Left forelimb (tissue), 1 donor: ENCODE measurements around the gene KCNQ2.

Experiments
- DNase-seq: peaks from one replicate; pipeline ENCODE4 v3.0.0-alpha.2; 2018; ENCODE audit warnings: low spot score

KCNQ2 gene

DNA sequence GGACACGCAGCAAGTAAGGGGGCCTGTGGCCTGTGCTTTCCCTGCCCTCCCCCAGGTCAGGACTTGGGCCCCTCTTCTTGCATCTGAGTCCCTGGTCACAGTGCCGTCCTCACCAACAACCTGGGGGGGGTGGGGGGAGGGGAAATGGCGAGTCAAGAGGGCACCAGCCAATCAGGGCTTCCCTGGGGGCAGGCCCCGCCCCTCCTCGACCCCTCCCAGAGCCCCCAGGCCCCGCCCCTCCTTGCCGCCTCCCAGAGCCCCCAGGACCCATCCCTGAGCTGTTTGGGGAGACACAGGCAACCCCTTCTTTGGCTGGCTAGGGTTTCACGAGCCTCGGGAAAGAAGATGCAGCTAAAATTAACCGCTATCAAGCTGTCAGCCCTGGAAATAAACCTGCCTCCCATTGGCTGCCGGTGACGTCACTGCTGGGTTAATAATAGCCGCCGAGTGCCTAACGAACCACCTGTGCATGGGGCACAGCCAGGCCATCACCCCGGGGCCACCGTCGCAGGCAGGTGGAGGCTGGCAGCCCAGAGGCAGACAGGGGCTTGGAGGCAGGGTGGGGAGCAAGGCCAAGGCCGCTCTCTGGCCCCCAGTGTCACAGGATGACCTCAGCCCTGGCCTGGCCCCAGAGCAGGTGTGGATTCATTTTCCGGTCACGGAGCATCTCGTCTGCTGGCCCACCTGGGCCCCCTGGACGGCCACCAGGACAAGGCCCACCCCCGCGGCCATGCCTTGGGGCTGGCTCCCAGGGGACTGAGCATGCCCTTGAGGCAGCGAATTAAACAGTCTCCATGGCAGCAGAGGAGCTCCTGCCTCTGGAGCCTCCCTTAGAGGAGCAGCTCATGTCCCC, 29.6 kb upstream of the KCNQ2 start:
- no peak for DNase-seq

DNA sequence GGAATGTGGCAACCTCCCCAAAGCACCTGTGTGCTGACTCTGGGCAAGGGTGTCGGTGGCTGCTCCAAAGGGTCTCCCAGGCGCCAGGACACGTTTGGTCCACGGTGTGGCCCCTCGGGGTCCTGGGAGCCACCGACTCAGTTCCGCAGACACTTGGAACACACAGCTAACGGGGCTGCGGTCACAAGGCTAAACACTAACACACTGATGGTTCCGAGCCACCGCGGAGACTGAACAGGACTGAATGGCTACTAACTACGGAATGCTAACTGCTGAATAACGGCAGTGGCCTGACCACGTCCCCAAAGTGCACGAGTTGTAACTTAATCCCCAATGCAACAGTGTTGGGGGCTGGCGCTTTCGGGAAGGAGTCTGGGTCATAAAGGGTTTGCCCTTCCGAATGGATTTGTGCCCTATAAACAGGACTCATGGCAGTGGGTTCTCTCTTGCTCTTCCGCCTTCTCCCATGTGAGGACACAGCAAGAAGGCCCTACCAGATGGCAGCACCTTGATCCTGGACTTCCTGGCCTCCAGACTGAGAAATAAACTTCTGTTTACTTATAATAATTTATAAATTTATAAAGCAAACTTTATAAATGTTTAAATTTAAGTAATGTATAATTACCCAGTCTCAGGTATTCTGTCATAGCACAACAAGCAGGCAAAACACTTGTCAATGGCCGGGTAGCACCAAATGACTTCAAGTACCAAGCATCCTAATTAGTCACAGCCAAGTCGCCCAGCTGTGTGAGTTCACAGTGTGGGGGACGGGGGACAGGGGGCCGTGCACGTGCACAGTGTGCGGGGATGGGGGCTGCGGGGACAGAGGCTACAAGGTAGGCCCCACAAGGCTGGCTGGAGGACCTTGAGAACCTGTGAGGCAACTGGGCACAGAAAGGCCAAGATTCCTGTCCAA, 28.7 kb upstream of the KCNQ2 start:
- no peak for DNase-seq

DNA sequence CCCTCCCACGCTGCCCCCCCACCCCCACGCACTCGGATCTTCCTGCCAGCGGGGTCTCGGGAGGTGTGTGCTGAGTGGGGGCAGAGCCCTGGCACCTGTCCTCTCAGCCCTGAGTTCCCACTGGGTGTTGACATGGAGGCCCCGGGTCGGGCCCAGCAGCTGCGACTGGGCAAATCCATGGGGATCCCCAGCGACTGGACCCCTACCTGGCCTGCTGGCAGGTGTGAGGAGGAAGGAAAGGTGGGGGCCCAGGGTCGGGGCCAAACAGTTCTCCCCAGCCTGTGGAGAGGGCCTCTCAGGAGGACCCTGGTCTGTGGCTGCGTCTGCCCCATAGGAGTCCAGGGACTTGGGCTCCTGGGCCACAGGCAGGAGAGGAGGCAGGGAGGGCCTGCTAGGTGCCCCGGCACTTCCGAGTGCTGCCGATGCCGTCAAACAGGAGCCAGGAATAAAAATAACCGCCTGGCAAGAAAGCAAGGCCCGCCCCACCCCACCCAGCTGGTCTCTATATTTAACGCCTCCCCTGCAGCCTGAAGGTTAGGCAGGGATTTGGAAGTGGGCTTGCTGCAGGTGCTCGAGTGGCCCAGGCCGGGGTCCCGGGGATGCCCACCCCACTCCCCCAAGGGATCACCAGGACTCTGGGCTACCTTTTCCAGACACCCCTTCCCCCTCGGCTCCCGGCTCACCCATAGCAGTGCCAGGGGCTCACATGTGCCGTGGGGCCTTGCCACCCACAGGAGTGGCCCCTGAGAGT, 27.9 kb upstream of the KCNQ2 start:
- no peak for DNase-seq

DNA sequence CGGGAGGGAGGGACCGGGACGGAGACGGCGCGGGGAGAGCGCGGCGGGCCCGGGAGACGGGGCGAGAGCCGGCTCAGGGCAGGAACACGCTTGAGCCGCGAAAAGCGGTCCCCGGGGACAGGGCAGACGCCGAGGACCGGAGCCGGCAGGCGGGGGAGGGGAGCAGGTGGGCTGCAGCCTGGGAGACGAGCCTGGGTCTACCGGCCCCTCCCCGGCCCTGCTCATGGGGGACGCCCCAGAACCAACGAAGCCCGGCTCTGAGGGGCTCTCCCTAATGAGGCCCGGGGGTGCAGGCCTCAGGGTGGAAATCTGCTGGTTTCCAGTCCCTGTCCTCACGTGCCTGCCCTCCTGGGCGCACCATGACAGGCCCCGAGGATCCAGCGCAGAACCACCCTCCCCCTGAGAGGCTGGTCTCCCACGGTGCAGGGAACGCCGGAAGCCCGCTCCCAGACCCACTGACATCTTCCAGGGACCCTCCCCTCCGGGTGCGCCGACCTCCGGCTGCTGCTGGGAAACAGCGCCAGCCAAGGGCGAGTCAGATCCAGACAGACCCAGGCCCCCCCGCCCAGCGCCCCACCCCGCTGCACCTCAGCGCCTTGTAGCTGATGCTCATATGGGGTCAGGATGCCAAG, 27.0 kb upstream of the KCNQ2 start:
- no peak for DNase-seq

DNA sequence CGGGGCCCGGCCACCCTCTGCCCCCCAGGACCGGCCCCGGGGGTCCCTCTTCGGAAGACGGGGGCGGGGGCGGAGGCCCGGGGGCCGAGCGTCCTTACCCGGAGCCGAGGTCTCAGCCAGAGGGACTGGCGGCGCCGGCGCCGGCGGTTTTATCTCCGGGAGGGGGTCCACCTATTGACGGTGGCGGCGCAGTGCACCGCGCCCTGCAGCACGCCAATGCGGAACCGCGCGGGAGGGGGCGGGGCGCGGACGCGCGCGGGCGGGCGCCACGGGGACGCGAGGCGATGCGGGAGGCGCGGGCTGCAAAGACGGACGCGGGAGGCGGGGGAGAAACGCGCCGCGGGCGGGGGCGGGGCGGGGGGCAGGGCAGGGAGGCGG, 26.5 kb upstream of the KCNQ2 start, which contains the start of gene EEF1A2:
TSS of gene EEF1A2 (minus strand) at position 124 of the 378 bp plus-strand sequence. CDS start 1,320 bp downstream, outside the sequence.
- no peak for DNase-seq

DNA sequence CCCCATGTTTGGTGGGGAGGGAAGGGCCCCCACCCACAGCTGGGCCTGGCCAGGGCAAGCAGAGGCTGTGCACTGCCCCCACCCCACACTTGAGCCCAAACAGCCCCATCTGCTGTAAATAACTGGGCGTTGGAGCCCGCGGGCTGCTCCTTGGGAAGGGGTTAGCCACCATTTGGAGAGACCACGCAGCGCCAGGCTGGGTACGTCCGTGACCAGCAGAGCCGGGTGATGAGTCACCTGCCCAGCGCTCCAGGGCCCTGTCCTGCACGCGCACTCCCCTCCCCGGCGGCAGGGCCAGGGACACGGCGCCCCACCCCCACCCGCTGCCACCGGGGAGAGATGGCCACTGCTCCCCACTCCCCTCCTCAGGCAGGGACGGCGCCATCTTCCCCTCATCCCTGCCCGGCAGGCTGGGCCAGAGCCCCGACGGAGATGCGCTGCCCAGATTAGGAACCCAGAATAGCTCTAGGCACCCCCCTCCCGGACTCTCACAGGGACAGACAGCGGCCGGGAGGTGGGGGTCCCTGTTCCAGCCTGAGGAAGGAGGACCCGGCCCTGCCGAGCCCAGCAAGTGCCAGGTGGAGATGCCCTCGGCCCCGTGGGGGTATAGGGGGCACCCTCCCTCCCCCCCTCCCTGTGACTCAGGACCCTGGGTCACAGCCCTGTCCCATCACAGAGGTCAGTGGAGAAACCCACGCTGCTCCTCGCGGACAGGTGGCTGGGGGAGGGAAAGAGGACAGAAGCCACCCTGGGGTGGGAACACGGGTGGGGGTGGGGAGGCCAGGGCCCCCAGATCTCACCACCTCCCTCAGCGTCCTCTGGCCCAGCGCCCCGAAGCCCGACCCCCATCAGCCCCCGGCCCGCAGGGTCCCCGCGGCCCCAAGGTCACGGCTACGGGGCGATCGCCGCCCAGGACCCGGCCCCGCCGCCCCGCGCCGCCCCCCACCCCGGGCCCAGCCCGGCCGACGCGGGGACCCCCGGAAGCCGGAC, 25.8 kb upstream of the KCNQ2 start:
- DNase-seq = no peak

DNA sequence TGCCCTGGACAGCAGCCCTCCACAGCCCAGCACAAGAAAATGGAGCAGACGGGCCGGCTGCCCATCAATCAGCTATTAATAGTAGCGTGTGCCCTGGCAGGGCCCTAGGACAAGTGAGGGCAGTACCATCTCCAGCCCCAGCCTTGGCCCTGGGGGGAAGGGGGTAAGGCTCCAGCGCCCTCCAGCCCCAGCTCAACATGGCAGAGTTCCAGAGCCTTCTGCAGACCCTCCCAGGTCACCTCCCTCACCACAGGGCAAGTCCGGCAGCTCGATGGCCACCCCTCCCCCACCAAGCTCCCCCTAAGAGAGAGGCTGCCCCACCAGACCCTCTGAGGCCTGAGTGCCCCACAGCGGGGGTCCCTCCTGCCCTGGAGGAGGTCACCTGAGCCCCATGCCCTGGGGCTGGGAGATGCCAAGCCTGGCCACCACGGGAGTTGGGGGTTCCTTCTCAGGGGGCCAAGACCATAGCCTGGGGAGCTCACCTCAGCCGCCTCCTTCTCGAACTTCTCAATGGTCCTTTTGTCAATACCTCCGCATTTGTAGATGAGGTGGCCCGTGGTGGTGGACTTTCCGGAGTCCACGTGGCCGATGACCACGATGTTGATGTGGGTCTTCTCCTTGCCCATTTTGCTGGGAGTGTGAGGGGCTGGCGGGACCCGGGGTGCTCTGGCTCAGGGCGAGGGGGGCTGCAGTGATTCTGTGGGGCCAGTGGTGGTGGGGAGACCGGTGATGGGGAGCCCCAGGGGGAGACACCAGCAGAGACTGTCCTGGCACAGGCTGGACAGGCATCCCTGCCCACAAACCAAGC, 24.9 kb upstream of the KCNQ2 start:
- no peak for DNase-seq

DNA sequence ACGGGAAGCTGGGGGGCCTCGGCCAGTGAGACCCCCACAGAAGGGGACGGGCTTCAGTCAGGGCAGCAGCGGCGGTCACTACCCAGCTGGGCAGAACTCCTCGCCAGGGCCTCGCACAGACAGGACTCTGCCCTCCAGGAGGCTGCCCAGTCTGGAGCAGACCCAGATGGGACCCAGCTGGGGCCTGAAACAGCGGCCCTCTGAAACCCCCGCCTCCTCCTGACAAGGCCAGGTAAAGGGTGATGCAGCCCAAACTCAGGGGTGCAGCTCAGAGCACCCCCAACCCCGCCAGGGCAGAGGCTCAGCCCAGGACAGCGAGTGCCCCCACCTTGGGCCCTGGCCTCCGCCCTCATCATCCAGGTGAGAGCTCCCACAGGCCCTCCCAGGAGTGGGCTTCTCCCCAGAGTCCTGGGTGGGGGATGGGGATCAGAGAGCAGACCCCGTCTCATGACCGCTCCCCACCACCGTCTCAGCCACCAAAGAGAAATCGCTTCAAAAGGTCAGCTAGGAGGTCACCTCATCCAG, 24.2 kb upstream of the KCNQ2 start:
- no peak for DNase-seq

DNA sequence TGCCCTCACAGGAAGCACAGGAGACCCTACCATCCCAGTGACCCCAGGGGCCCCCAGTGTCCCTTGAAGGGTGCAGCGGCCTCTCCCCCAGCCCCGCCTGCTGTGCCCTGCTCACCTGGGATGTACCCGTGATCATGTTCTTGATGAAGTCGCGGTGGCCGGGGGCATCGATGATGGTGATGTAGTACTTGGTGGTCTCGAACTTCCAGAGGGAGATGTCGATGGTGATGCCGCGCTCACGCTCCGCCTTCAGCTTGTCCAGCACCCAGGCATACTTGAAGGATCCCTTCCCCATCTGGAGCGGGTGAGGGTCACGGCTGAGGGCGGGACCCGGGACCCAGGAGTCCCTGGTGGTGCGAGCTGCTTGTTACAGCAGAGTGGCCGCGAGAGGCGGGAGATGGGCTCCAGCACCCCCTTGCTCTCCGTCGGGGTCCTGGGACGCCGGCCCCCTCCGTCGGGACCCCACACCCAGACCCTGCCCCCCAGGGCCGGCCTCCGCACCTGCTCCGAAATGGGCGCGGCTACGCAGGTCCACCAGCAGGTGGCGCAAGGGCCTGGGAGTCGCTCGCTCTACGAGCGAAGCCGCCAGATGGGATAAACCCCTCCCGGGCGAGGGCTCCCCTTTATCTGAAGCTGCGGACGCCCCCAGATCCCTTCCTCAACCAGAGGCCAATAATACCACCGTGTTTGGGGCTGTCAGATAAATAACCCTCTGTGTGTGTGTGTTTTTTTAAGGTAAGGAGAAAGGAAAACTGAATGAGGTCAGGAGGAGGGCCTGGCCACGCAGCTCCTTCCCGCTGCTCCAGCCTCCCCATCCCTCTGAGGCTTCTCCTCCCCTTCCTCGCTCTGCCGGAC, 23.5 kb upstream of the KCNQ2 start:
- DNase-seq = no peak

DNA sequence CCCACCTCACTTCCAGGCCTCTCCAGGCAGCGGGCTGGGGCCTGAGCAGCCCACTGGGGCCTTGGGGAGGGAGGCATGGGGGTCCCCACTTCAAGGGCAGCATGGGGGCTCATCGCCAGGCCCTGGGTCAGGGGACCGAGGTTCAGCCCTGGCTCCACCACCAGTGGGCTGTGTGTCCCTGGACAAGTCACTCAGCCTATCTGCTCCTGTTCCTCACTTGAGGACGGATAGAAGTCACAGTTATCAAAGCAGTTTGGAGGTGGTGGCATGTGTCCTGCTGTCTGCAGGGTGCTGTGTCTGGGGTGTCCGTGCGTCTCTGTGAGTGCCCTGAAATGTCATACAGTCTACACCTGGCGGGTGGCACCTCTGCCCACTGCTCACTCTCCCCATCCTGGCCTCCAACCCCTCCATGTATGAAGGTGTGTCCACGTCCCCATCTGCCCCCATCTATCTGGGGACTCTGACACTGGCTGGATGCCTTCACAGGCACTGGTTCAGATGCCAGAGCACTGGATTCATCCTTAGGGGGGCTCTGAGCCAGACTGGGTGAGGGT, 22.8 kb upstream of the KCNQ2 start:
- no peak for DNase-seq

DNA sequence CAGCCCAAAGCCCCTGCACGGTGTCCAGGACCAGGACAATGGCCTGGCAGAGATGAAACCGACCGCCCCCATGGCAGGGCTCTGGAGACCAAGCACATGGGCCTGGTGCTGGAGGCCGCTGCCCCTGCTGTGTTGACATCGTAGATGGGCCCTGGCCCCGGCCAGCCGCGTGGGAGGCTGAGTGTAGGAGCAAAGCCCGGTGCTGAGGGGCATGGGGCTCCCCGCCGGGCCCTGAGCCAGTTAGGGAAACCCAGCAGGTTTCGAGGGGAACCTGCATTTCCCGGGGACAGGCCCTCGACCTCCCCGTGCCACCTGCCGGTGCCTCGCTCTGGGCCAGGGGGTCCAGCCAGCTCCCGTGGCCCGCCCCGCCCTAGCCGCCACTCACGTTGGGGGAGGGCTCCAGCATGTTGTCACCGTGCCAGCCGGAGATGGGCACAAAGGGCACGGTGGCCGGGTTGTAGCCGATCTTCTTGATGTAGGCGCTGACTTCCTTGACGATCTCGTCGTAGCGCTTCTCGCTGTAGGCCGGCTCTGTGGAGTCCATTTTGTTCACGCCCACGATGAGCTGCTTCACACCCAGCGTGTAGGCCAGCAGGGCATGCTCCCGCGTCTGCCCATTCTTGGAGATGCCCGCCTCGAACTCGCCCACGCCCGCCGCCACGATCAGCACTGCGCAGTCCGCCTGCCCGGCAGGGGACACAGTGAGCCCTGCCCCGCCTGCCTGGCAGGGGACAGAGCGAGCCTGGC, 22.1 kb upstream of the KCNQ2 start:
- DNase-seq = no peak

DNA sequence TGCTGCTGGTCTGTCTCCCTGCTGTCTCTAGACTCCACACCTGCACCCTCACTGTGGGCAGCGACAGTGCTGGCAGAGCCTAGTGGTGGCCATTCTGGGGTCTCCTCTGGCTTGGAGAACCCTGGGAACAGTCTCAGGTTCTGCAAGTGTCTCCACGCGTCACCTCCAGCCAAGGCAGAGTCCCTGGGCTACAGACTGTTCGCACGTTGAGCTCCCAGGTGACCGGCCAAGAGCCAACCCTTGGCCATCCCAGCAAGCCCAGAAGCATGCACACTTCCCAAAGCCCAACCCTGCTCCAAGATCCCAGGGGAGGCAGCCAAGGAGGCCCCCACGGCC, 21.6 kb upstream of the KCNQ2 start:
- no peak for DNase-seq

DNA sequence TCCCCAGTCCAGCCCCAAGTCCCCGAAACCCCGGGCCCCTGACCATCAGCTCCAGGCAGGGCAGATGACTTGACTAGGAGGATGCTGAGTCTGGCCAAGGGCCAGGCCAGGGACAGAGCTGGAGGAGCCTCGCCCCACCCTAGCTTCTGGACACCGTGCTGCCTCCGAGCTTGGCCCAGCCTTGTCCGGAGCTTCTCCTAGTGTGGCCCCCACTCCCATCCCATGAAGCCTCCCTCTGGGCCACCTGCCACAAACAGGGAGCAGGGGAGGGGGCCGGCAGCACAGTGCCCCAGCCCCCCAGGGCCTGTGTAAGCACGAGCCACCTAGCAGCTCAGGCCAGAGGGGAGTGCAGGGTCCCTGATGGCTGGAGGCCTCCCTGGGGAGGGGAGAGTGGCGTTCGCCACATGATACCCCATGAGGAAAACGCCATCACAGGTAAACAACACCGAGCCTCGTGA, 21.1 kb upstream of the KCNQ2 start:
- no peak for DNase-seq

DNA sequence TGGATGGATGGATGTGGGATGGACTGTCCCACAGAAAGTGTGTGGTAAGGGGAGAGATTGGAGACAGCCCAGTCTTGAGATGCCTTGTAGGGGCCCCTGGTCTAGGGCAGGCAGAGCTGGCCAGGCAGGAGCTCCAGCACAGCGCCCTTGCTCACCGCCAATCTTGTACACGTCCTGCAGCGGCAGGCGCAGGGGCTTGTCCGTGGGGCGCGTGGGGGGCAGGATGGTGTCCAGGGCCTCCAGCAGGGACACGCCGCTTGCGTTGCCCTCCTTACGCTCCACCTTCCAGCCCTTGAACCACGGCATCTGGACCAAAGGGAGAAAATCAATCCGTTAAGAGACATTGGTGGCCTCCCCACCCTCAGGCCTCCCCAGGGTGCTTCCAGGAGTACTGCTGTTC, 20.5 kb upstream of the KCNQ2 start:
- DNase-seq = no peak

DNA sequence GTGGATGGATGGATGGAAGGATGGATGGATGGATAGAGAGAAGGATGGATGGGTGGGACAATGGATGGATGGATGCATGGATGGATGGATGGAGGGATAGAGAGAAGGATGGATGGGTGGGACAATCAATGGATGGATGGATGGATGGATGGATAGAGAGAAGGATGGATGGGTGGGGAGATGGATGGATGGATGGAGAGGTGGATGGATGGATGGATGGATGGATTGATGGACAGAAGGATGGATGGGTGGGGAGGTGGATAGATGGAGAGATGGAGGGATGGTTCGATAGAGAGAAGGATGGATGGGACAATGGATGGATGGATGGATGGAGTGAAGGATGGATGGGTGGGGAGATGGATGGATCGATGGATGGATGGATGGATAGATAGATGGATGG, 20.1 kb upstream of the KCNQ2 start:
- no peak for DNase-seq

DNA sequence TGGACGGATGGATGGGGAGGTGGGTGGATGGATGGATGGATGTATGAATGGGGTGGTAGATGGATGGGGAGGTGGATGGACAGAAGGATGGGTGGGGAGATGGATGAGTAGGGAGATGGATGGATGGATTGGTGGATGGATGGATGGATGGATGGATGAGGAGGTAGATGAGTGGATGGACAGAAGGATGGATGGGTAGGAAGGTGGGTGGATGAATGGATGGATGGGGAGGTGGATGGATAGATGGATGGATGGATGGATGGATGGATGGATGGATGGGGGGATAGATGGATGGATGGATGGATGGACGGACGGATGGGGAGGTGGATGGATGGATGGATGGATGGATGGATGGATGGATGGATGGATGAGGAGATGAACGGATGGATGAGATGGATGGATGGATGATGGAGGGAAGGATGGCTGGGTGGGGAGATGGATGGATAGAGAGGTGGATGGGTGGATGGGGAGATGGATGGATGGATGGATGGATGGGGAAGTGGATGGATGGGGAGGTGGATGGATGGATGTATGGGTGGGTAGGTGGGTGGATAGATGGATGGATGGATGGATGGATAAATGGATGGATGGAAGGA, 19.3 kb upstream of the KCNQ2 start:
- no peak for DNase-seq

DNA sequence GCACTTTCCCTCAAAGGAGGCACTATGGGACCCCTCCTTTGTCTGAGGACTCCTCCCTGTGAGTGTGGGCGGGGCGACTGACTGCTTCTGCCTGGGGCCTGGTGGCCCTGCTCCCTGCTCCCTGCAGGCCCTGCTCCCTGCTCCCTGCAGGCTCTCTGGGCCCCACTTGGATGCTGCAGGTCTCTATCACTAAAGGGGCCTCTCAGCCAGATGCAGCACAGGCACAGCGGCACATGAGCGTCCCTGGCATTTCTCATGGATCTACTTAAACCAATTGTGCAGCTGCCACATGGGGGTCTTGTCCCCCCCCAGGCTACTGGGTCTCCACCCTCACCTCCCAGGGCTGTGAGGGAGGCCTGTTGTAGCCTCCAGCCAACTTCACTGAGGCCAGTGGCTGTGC, 18.6 kb upstream of the KCNQ2 start:
- no peak for DNase-seq
